NT2/D1 (cell line): Measurements from ENCODE around the gene SIRT3.
"Not testable (repeated sequence)": the region's sequence is repeated elsewhere in the genome, so short reads cannot be mapped to it uniquely, and the experiment has no call there.

Experiments used
- DNase-seq: peaks from one replicate; pipeline ENCODE4 v3.0.0-alpha.2; 2011; ENCODE audit warnings: low read depth, low spot score
- H3K27me3 ChIP-seq: 2 replicates; pipeline ENCODE4 v1.6.0; 2011; ENCODE audit warnings: mild to moderate bottlenecking; ENCODE audit not compliant: insufficient read length, insufficient read depth
- H3K36me3 ChIP-seq: 2 replicates; pipeline ENCODE4 v1.6.1; 2011; ENCODE audit warnings: mild to moderate bottlenecking, low read length, mixed read lengths; ENCODE audit not compliant: insufficient read depth, insufficient read length
- H3K4me1 ChIP-seq: 2 replicates; pipeline ENCODE4 v1.5.1; 2011; ENCODE audit not compliant: insufficient read depth, insufficient read length
- H3K4me3 ChIP-seq: 2 replicates; pipeline ENCODE4 v1.5.1; 2011; ENCODE audit warnings: low read depth; ENCODE audit not compliant: insufficient read length
- H3K9ac ChIP-seq: 2 replicates; pipeline ENCODE4 v1.6.0; 2011; ENCODE audit warnings: low read depth; ENCODE audit not compliant: insufficient read length
- H3K9me3 ChIP-seq: 2 replicates; pipeline ENCODE4 v1.5.1; 2011; ENCODE audit warnings: mild to moderate bottlenecking, low read length; ENCODE audit not compliant: insufficient read depth
- SUZ12 ChIP-seq: IDR thresholded peaks from 2 replicates; pipeline ENCODE4 v1.6.1; 2011; ENCODE audit not compliant: insufficient read length, insufficient read depth; ENCODE audit errors: extremely low read depth
- YY1 ChIP-seq: IDR thresholded peaks from 2 replicates; pipeline ENCODE4 v1.6.1; 2011; ENCODE audit not compliant: insufficient read length, insufficient read depth
- ZNF274 ChIP-seq: IDR thresholded peaks from 2 replicates; pipeline ENCODE4 v1.6.1; 2011; ENCODE audit warnings: mild to moderate bottlenecking, low read depth, low read length

SIRT3 gene

DNA sequence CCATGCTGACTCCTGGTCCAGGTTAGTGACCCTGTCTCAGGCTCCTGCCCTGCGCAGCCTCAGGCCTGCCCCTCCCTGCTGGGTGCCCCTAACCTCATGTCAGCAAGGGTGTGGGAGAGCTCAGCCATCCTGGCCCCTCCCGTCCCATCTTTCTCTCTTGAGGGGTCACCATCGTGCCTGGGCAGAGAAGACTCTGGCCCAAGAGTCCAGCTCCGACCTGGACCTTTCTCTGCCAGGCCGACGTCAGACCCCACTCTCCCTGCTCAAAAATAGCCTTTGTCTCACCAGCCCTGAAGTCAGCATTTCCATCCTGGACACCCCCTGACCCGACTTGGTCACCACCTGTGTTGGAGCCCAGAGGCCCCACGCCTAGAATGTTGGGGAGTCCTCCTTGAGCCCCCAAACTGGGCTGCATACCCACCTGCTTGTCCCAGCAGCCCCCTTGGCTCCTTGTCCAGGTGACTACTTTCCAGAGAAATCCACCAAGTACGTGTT lies 38.4 kb downstream of the SIRT3 start:
- no peak for DNase-seq
- H3K27me3 ChIP-seq = no peaks in the 10 kb centered on the region
- H3K9me3 ChIP-seq = no peaks in the 10 kb centered on the region
- H3K36me3 ChIP-seq = peaks cover 24% of the 10 kb centered on the region
- H3K4me1 ChIP-seq = no peaks in the 10 kb centered on the region
- no peak overlapping the region for H3K4me3 ChIP-seq
- no peak overlapping the region for H3K9ac ChIP-seq
- TF ChIP-seq ZNF274 (no peak), YY1 (no peak), SUZ12 (no peak)

DNA sequence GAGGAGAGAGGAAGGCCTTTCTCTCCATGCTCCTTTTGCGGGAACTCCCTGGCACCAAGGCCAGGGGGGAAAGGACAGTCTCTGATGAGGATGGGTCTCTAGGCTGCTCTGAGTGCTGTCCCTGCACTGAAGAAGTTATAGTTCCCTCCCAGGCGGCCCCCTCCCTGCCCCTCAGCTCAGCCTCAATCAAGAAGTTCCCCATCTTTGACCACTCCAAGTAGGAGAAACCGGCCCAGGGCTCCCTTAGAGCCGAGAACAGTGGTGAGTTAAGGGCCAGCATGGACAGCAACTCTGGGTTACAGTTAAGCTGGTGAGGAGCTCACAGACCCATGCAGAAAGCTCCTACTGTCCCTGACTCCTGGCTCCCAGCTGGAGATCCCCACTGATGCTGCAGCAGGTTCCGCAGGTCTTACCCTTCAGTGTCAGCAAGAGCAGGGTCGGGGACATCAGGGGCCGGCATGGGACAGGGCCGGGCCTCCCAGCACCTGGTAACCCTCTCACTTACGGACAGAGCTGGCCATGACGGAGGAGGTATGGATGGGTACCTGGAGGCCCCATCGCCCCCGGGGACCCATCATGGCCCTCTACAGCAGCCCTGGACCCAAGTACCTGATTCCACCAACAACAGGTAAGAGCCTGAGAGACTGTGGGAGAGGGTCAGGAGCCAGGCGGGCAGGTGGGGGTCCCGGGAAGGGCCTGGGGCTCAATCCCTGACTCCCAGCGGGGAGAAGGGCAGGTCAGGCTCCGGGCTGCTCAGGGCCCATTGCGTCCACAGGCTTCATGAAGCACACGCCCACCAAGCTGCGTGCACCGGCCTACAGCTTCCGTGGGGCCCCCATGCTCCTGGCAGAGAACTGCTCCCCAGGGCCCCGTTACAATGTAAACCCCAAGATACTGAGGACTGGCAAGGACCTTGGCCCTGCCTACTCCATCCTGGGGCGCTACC lies 39.1 kb downstream of the SIRT3 start:
- H3K9me3 ChIP-seq = no peaks in the 10 kb centered on the region
- TF ChIP-seq YY1 (no peak), SUZ12 (no peak), ZNF274 (no peak)
- no peaks in the 10 kb centered on the region for H3K4me1 ChIP-seq
- peaks cover 18% of the 10 kb centered on the region for H3K36me3 ChIP-seq
- no peak overlapping the region for H3K4me3 ChIP-seq
- DNase-seq = no peak
- no peak overlapping the region for H3K9ac ChIP-seq
- H3K27me3 ChIP-seq = no peaks in the 10 kb centered on the region

DNA sequence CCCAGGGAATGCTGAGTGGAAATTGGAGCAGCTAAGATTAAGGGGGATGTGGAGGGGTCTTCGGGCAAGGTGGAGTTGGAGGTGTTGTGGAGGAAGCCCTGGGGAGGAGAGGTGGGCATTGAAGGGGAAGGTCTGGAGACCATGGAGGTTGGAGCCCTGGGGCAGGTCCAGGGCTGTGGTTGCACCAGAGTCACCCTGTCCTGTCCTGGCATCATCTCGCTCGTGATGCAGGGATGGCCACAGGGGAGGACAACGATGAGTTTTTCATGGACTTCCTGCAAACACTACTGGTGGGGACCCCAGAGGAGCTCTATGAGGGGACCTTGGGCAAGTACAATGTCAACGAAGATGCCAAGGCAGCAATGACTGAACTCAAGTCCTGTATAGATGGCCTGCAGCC lies 42.7 kb downstream of the SIRT3 start:
- H3K4me1 ChIP-seq, H3K9me3 ChIP-seq, H3K27me3 ChIP-seq, H3K36me3 ChIP-seq, H3K9ac ChIP-seq, DNase-seq, H3K4me3 ChIP-seq: not testable (repeated sequence)

DNA sequence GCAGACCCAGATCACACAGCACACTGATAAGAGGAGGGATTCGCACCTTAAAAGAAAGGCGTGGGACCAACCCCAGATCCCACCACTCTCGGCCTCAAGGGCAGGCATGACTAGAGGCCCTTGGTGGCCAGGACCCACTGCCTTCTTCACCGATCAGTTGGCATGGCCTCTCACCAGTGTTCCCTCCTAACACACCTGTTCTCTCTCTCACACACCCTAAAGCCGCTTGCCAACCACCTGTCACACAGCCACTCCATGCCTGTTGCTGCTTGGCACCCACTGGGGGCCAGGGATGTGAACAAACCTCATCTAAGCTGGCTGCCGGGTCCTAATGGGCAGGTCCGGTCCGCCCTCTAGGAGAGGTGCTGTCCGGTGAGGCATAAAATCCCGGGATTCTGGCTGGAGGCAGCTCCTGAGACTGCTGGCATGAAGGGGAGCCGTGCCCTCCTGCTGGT lies 43.4 kb downstream of the SIRT3 start, which contains the start of gene SCGB1C1:
Gene SCGB1C1 (plus strand): TSS at position 405 of the 455 bp plus-strand sequence. CDS start 22 bp downstream, at position 427.
- H3K4me3 ChIP-seq, H3K36me3 ChIP-seq, H3K4me1 ChIP-seq, H3K9ac ChIP-seq, H3K27me3 ChIP-seq, DNase-seq, H3K9me3 ChIP-seq: not testable (repeated sequence)

DNA sequence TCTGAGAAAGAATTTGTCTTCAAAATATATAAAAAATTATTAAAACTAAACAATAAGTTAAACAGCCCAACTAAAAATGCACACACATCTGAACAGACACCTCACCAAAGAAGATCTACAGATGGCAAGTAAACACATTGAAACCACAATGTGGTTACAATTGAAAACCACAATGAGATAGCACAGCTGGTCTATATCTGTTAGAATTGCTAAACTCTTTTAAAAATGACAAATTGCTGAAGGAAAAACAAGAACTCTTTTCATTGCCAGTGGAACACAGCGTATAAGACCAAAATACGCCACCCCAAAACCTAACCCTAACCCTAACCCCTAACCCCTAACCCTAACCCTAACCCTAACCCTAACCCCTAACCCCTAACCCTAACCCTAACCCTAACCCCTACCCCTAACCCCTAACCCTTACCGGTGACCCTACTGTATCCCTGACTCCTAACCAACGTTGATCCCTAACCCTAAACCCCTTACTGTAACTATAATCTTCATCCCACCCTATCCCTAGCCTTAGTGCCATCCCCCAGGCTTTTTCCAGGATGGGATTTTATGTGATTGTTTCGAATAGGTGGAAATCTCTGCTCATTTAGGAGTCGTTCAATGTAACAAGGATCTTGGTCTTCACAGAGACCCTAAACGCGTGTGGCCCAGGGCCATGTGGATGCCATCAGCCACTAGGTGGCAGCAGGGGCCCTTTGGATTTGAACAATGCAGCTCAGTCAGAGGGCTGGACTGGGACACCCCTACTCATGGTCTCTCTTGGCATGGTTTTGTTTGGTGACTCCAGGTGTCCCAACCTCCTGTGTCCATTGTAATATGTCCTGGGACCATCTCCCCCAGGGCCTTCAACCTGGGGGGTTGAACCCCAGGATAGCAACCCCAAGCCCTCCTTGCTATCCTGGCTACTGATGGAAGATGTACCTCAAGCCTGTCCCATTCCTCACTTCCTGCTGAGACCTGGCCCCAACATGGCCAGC lies 44.4 kb downstream of the SIRT3 start:
- H3K36me3 ChIP-seq, H3K9me3 ChIP-seq, DNase-seq, H3K4me1 ChIP-seq, H3K27me3 ChIP-seq, H3K9ac ChIP-seq, H3K4me3 ChIP-seq: not testable (repeated sequence)

DNA sequence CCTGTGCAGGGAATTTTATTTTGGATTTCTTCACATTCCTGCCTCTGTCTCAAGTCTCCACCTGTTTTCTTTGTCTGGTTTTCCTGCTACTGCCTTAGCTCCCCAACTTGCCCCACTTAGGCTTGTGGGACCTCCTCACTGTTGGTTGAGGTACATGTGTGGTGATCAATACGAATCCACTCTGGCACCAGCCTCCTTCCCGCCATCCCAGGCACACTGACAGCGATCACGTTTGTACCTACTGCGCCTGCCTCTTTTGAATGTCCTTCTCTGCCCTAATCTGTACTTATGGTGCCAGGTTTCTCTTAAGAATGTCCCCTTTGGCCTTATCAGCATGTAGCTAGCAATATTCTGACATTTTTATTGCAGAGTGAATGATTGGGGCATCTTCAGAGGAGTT lies 45.6 kb downstream of the SIRT3 start:
- not testable (repeated sequence) for H3K36me3 ChIP-seq, H3K4me1 ChIP-seq, H3K27me3 ChIP-seq, H3K9ac ChIP-seq, DNase-seq, H3K4me3 ChIP-seq, H3K9me3 ChIP-seq

DNA sequence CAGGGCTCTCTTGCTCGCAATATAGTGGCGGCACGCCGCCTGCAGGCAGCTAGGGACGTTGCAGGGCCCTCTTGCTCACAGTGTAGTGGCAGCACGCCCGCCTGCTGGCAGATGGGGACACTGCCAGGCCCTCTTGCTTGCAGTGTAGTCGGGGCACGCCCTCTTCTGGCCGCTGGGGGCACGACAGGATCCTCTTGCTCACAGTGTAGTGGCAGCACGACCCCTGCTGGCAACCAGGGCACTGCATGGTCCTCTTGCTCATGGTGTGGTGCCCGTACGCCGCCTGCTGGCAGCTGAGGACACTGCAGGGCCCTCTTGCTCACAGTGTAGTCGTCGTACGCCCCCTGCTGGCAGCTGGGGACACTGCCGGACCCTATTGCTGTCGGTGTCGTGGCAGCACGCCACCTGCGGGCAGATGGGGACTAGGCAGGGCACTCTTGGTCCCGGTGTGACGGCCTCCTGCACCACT lies 46.3 kb downstream of the SIRT3 start:
- not testable (repeated sequence) for DNase-seq, H3K36me3 ChIP-seq, H3K9ac ChIP-seq, H3K4me1 ChIP-seq, H3K9me3 ChIP-seq, H3K27me3 ChIP-seq, H3K4me3 ChIP-seq

DNA sequence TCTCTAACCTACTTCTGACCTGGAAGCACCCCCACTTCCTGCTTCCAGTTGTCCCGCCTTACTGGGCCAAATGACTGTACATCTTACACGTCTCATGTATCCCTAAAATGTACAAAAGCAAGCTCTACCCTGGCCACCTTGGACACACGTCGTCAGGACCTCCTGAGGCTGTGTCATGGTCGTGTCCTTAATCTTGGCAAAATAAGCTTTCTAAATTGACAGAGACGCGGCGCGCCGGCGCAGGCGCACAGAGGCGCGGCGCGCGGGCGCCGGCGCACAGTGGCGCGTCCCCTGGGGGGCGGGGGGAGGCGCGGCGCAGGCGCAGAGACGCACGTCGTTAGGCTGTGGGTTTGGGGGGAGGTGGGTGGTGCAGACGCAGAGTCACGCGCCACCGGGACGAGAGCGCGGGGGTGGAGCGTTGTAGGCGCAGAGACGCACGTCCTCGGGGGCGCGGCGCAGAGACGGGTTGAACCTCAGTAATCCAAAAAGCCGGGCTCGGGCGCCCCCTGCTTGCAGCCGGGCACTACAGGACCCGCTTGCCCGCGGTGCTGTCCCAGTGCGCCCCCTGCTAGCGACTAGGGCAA lies 46.9 kb downstream of the SIRT3 start:
- not testable (repeated sequence) for H3K4me3 ChIP-seq, H3K9me3 ChIP-seq, DNase-seq, H3K36me3 ChIP-seq, H3K9ac ChIP-seq, H3K27me3 ChIP-seq, H3K4me1 ChIP-seq

DNA sequence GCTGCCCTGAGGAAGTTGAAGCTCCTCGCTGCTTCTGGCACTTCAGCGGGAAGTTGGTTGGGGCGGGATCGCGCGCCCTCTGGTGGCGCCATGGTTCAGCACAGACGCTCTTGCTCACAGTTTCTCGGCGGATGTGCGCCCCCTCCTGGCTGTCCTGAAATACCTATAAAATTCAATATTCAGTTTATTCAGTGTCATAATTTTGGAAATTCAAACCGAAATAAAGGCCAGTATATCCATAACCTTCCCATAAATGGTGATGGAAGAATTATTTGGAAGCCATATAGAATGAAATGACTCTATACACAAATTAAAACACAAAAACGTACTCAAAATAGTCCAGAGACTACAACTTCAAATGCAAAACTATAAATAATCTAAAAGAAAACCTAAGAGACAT lies 55.9 kb downstream of the SIRT3 start:
- not testable (repeated sequence) for H3K36me3 ChIP-seq, H3K9me3 ChIP-seq, H3K4me3 ChIP-seq, H3K9ac ChIP-seq, H3K4me1 ChIP-seq, H3K27me3 ChIP-seq, DNase-seq
